ENCODE data around the gene MYO6.

DNA sequence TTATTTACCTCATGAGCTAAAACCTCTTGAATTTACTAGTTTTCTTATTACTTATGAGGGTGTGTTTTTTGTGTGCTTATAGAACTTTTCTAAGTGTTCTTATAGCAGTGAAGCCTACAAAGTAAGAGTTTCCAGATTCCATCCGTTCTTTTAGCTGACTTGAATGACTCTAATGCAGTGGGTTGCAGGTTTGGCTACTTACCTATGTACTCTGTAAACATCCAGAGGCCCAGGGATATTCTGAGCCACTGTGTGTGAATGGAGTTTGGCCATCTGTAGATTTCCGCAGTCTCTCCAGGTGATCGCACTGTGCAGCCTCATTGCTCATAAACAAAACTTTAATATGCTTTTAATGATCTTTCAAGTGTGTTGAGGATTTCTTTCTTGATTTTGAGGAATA, 157.8 kb downstream of the MYO6 start:
- TF ChIP-seq POLR2A (IDR thresholded peaks at IDR 0.05), result no peak
- TF ChIP-seq, protein P1, sequence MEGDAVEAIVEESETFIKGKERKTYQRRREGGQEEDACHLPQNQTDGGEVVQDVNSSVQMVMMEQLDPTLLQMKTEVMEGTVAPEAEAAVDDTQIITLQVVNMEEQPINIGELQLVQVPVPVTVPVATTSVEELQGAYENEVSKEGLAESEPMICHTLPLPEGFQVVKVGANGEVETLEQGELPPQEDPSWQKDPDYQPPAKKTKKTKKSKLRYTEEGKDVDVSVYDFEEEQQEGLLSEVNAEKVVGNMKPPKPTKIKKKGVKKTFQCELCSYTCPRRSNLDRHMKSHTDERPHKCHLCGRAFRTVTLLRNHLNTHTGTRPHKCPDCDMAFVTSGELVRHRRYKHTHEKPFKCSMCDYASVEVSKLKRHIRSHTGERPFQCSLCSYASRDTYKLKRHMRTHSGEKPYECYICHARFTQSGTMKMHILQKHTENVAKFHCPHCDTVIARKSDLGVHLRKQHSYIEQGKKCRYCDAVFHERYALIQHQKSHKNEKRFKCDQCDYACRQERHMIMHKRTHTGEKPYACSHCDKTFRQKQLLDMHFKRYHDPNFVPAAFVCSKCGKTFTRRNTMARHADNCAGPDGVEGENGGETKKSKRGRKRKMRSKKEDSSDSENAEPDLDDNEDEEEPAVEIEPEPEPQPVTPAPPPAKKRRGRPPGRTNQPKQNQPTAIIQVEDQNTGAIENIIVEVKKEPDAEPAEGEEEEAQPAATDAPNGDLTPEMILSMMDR (IDR thresholded peaks at IDR 0.05), result no peak

All from adrenal gland (tissue), 5 donors.